ENCODE data around the gene ZNF630. TPM values are rescaled to one million over a fixed set of nuclear protein-coding genes. Genes with fewer than 3 reads are reported as not detected.

ZNF630 gene
- total RNA-seq, 1 experiment from 2014 or later: 1.5 TPM

GRCh38 chrX:48107717-48108116 is 36.3 kb upstream of the ZNF630 start:
- Histone ChIP-seq H3K23me2 (ENCODE audit: insufficient read length, low read depth, low read length, poor library complexity, severe bottlenecking) (no peaks in the 10 kb centered on the region), H3K23ac (ENCODE audit: insufficient read length, low read depth, low read length) (no peak overlapping the region), H2AFZ (ENCODE audit: low read length) (no peak overlapping the region), H3K27ac (ENCODE audit: insufficient read length, low read depth, low read length) (no peak overlapping the region), H4K8ac (replicated peaks; ENCODE audit: insufficient read length, low read depth, low read length) (no peak overlapping the region), H3K9ac (ENCODE audit: extremely low read depth, insufficient read length, low read length) (no peak overlapping the region), H2AK5ac (ENCODE audit: insufficient read length, low read length) (no peak overlapping the region), H3K79me1 (ENCODE audit: insufficient read depth, low read depth, low read length, poor library complexity, severe bottlenecking) (no peaks in the 10 kb centered on the region), H3K56ac (ENCODE audit: insufficient read length, low read depth, low read length) (no peak overlapping the region), H4K5ac (ENCODE audit: insufficient read length, low read depth, low read length) (no peak overlapping the region), H3K18ac (ENCODE audit: insufficient read length, low read depth, low read length) (no peak overlapping the region), H3K79me2 (ENCODE audit: insufficient read depth, low read length) (no peaks in the 10 kb centered on the region), H3K14ac (ENCODE audit: insufficient read depth, low read length) (no peak overlapping the region), H4K91ac (ENCODE audit: insufficient read length, low read depth, low read length) (no peak overlapping the region), H3K4me2 (ENCODE audit: insufficient read depth, insufficient read length, low read length) (no peak overlapping the region), H3K9me3 (ENCODE audit: control insufficient read depth, low read depth, low read length) (peaks cover 19% of the 10 kb centered on the region), H3T11ph (ENCODE audit: low read length) (no peak overlapping the region), H2BK20ac (ENCODE audit: low read depth, low read length, poor library complexity, severe bottlenecking) (no peak overlapping the region), H4K20me1 (ENCODE audit: control insufficient read depth, insufficient read depth, insufficient read length) (no peaks in the 10 kb centered on the region), H3K27me3 (ENCODE audit: insufficient read depth, low read length) (no peaks in the 10 kb centered on the region), H3K4me1 (ENCODE audit: insufficient read depth, low read length) (no peaks in the 10 kb centered on the region), H2BK5ac (ENCODE audit: insufficient read length, low read length) (no peak overlapping the region), H3K4ac (ENCODE audit: low read depth, low read length) (no peak overlapping the region), H2BK120ac (ENCODE audit: low read depth, low read length, poor library complexity, severe bottlenecking) (no peak overlapping the region), H2BK15ac (ENCODE audit: low read depth, low read length) (no peak overlapping the region), H2BK12ac (ENCODE audit: insufficient read length, low read depth, low read length) (no peak overlapping the region)
- DNase-seq: no peak
- TF ChIP-seq, protein P1, sequence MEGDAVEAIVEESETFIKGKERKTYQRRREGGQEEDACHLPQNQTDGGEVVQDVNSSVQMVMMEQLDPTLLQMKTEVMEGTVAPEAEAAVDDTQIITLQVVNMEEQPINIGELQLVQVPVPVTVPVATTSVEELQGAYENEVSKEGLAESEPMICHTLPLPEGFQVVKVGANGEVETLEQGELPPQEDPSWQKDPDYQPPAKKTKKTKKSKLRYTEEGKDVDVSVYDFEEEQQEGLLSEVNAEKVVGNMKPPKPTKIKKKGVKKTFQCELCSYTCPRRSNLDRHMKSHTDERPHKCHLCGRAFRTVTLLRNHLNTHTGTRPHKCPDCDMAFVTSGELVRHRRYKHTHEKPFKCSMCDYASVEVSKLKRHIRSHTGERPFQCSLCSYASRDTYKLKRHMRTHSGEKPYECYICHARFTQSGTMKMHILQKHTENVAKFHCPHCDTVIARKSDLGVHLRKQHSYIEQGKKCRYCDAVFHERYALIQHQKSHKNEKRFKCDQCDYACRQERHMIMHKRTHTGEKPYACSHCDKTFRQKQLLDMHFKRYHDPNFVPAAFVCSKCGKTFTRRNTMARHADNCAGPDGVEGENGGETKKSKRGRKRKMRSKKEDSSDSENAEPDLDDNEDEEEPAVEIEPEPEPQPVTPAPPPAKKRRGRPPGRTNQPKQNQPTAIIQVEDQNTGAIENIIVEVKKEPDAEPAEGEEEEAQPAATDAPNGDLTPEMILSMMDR (conservative IDR thresholded peaks at IDR 0.05): no peak
- WGBS (ENCODE audit: extremely low coverage, insufficient read length, low lambda C conversion rate): no CpG with 5 or more reads among the region's 6 CpGs
- Mint-ChIP-seq H3K27ac (no peak overlapping the region), H3K36me3 (ENCODE audit: insufficient read depth in 1 of 3, low read depth in 3 of 3) (peaks cover 0 to 4% (median 3%) of the 10 kb centered on the region in 3 experiments; a peak in 1 of 7 replicates), H3K4me3 (no peak overlapping the region), H3K4me1 (no peaks in the 10 kb centered on the region), H3K9me3 (peaks cover 73 to 78% of the 10 kb centered on the region in 2 experiments), H3K27me3 (ENCODE audit: low read depth) (peaks cover 3% of the 10 kb centered on the region; the same call in 1 of the 2 replicates)
